Neural cell (in vitro differentiated cells): Measurements from ENCODE around the gene OR5AS1. TPM values are rescaled to one million over a fixed set of nuclear protein-coding genes. Genes with fewer than 3 reads are reported as not detected.

Source experiments
- H2AFZ ChIP-seq: fragments of 200-600, 300-800 bp; sonication (generic), shearing (Covaris generic); 2 replicates; pipeline ENCODE4 v1.6.0; 2014; ENCODE audit warnings: low read depth, mild to moderate bottlenecking, antibody characterized with exemption, low read length, moderate library complexity
- H3F3A ChIP-seq: fragments of 200-600 bp; shearing (Covaris generic); 2 replicates; pipeline ENCODE4 v1.6.1; 2016; ENCODE audit warnings: mild to moderate bottlenecking, moderate library complexity, mixed read lengths, antibody characterized with exemption, low read length; ENCODE audit not compliant: insufficient read depth, poor library complexity, severe bottlenecking
- H3K27ac ChIP-seq: fragments of 200-600, 300-800 bp; sonication (generic), shearing (Covaris generic); 2 replicates; pipeline ENCODE4 v1.5.1; 2014; ENCODE audit warnings: mild to moderate bottlenecking, low read length, moderate library complexity
- H3K27me3 ChIP-seq: fragments of 300-800, 200-600 bp; sonication (generic), shearing (Covaris generic); 2 replicates; pipeline ENCODE4 v1.6.0; 2014; ENCODE audit warnings: mild to moderate bottlenecking, low read depth, low read length, moderate library complexity; ENCODE audit not compliant: insufficient read depth
- H3K36me3 ChIP-seq: fragments of 300-800, 200-600 bp; sonication (generic), shearing (Covaris generic); 2 replicates; pipeline ENCODE4 v1.5.1; 2014; ENCODE audit warnings: mild to moderate bottlenecking, antibody characterized with exemption, low read length, moderate library complexity; ENCODE audit not compliant: insufficient read depth
- H3K4me2 ChIP-seq: fragments of 300-800, 200-600 bp; sonication (generic), shearing (Covaris generic); 2 replicates; pipeline ENCODE4 v1.6.0; 2014; ENCODE audit warnings: mild to moderate bottlenecking, low read length
- H3K4me3 ChIP-seq: fragments of 300-800, 200-600 bp; sonication (generic), shearing (Covaris generic); 2 replicates; pipeline ENCODE4 v1.5.1; 2014; ENCODE audit warnings: mild to moderate bottlenecking, low read length, moderate library complexity
- H3K79me2 ChIP-seq: fragments of 200-600 bp; shearing (Covaris generic); replicated peaks from 2 replicates; pipeline ENCODE4 v1.6.0; 2014; ENCODE audit warnings: mild to moderate bottlenecking, low read length, moderate library complexity; ENCODE audit not compliant: insufficient read depth
- H3K9ac ChIP-seq: fragments of 300-800, 200-600 bp; sonication (generic), shearing (Covaris generic); 2 replicates; pipeline ENCODE4 v1.6.1; 2016; ENCODE audit warnings: mild to moderate bottlenecking, low read length, mixed read lengths
- H3K9me2 ChIP-seq: fragments of 200-600 bp; shearing (Covaris generic); 2 replicates; pipeline ENCODE4 v1.6.1; 2016; ENCODE audit warnings: mild to moderate bottlenecking, low read length, mixed read lengths; ENCODE audit not compliant: insufficient read depth
- H3K9me3 ChIP-seq: fragments of 200-600, 300-800 bp; sonication (generic), shearing (Covaris generic); 2 replicates; pipeline ENCODE4 v1.6.1; 2016; ENCODE audit warnings: mild to moderate bottlenecking, mixed run types, low read length, moderate library complexity, mixed read lengths
- H4K20me1 ChIP-seq: fragments of 200-600 bp; shearing (Covaris generic); 2 replicates; pipeline ENCODE4 v1.6.1; 2016; ENCODE audit warnings: mild to moderate bottlenecking, mixed run types; ENCODE audit not compliant: insufficient read depth
- CTCF ChIP-seq: fragments of 450-650 bp; IDR thresholded peaks from 2 replicates; pipeline ENCODE4 v1.5.1; 2014; ENCODE audit warnings: antibody characterized with exemption, mild to moderate bottlenecking, moderate library complexity; ENCODE audit not compliant: poor library complexity, severe bottlenecking
- EP300 ChIP-seq: fragments of 450-650 bp; conservative IDR thresholded peaks from 2 replicates; pipeline ENCODE4 v1.6.1; 2014; ENCODE audit warnings: antibody characterized with exemption, mild to moderate bottlenecking, moderate library complexity; ENCODE audit not compliant: poor library complexity, severe bottlenecking
- EZH2 ChIP-seq: fragments of 200-600, 300-800 bp; shearing (Covaris generic), sonication (generic); IDR thresholded peaks from 2 replicates; pipeline ENCODE4 v1.6.1; 2014; ENCODE audit warnings: antibody characterized with exemption, low read length, borderline replicate concordance, mild to moderate bottlenecking; ENCODE audit not compliant: insufficient read depth, poor library complexity, severe bottlenecking
- MXI1 ChIP-seq: fragments of 450-650 bp; conservative IDR thresholded peaks from 2 replicates; pipeline ENCODE4 v1.6.1; 2014; ENCODE audit warnings: antibody characterized with exemption, mild to moderate bottlenecking; ENCODE audit not compliant: poor library complexity, severe bottlenecking
- POLR2AphosphoS5 ChIP-seq: IDR thresholded peaks from 2 replicates; pipeline ENCODE4 v1.6.1; 2012
- RAD21 ChIP-seq: fragments of 450-650 bp; conservative IDR thresholded peaks from 2 replicates; pipeline ENCODE4 v1.6.1; 2014; ENCODE audit warnings: antibody characterized with exemption, mild to moderate bottlenecking, moderate library complexity
- REST ChIP-seq: IDR thresholded peaks from 2 replicates; pipeline ENCODE4 v1.6.1; 2012; ENCODE audit warnings: borderline replicate concordance
- SMC3 ChIP-seq: fragments of 450-650 bp; conservative IDR thresholded peaks from 2 replicates; pipeline ENCODE4 v1.6.1; 2014; ENCODE audit warnings: antibody characterized with exemption, mild to moderate bottlenecking, moderate library complexity; ENCODE audit not compliant: poor library complexity
- TAF1 ChIP-seq: IDR thresholded peaks from 2 replicates; pipeline ENCODE4 v1.6.1; 2012; ENCODE audit warnings: low read depth
- polyA minus RNA-seq: library from RNA; depleted of rRNA, polyadenylated mRNA; stranded (reverse); fragments of >200 nt; gene quantifications from 2 replicates; pipeline ENCODE4 v1.2.3, GENCODE V29; 2014
- polyA plus RNA-seq: library from polyadenylated mRNA; depleted of rRNA; stranded (reverse); fragments of >200 nt; gene quantifications from 2 replicates; pipeline ENCODE4 v1.2.3, GENCODE V29; 2014

Gene OR5AS1
- polyA plus RNA-seq, result not detected in 2 replicates
- not detected in 2 replicates for polyA minus RNA-seq

- TF ChIP-seq EP300, result no peak
- Histone ChIP-seq H2AFZ (no peak within 1 kb of the TSS), H3K79me2 (no peaks in the 10 kb centered on the region), H3K4me2 (no peak within 1 kb of the TSS), H3K9me3 (no peaks in the 10 kb centered on the region), H4K20me1 (no peaks in the 10 kb centered on the region), H3F3A (no peaks in the 10 kb centered on the region), H3K36me3 (no peaks in the 10 kb centered on the region), H3K27me3 (no peaks in the 10 kb centered on the region), H3K9me2 (no peaks in the 10 kb centered on the region), H3K4me3 (no peak within 1 kb of the TSS), H3K9ac (no peak within 1 kb of the TSS), H3K27ac (no peak within 1 kb of the TSS)
Observed at GRCh38 chr11:56027354-56027753, at the start of gene OR5AS1. Gene OR5AS1 (plus strand): TSS chr11:56027654. CDS start chr11:56030419, 2,765 bp downstream.

- H3K27ac ChIP-seq, result no peak within 1 kb of the TSS
- no peak within 1 kb of the TSS for H3K9ac ChIP-seq
- H3K4me2 ChIP-seq, result no peak within 1 kb of the TSS
- H4K20me1 ChIP-seq, result no peaks in the 10 kb centered on the region
- H3K27me3 ChIP-seq, result no peaks in the 10 kb centered on the region
- no peaks in the 10 kb centered on the region for H3F3A ChIP-seq
- peaks cover 3% of the 10 kb centered on the region for H3K9me2 ChIP-seq
- H3K36me3 ChIP-seq, result no peaks in the 10 kb centered on the region
- TF ChIP-seq SMC3 (no peak), CTCF (no peak), TAF1 (no peak), MXI1 (no peak), RAD21 (no peak), POLR2AphosphoS5 (no peak), EP300 (no peak), REST (no peak), EZH2 (no peak)
- H3K9me3 ChIP-seq, result no peaks in the 10 kb centered on the region
- H3K79me2 ChIP-seq, result no peaks in the 10 kb centered on the region
- no peak within 1 kb of the TSS for H2AFZ ChIP-seq
- no peak within 1 kb of the TSS for H3K4me3 ChIP-seq
Observed at GRCh38 chr11:55994525-55994924, 32.9 kb upstream of the OR5AS1 start, which contains the start of gene OR5F1. Gene OR5F1 (minus strand): TSS chr11:55994625. CDS start chr11:55994625, 0 bp downstream.

GRCh38 chr11:56010716-56011115 is 16.7 kb upstream of the OR5AS1 start:
- no peaks in the 10 kb centered on the region for H4K20me1 ChIP-seq
- H3F3A ChIP-seq, result no peaks in the 10 kb centered on the region
- no peak overlapping the region for H3K9ac ChIP-seq
- no peaks in the 10 kb centered on the region for H3K9me3 ChIP-seq
- H3K79me2 ChIP-seq, result no peaks in the 10 kb centered on the region
- TF ChIP-seq EZH2 (no peak), CTCF (no peak), MXI1 (no peak), TAF1 (no peak), SMC3 (no peak), POLR2AphosphoS5 (no peak), EP300 (no peak), RAD21 (no peak)
- H2AFZ ChIP-seq, result no peak overlapping the region
- H3K27me3 ChIP-seq, result no peaks in the 10 kb centered on the region
- no peak overlapping the region for H3K4me2 ChIP-seq
- H3K36me3 ChIP-seq, result no peaks in the 10 kb centered on the region
- H3K27ac ChIP-seq, result no peak overlapping the region
- H3K4me3 ChIP-seq, result no peak overlapping the region
- H3K9me2 ChIP-seq, result no peaks in the 10 kb centered on the region
